ENCODE measurements around the gene OTUD1.

DNA sequence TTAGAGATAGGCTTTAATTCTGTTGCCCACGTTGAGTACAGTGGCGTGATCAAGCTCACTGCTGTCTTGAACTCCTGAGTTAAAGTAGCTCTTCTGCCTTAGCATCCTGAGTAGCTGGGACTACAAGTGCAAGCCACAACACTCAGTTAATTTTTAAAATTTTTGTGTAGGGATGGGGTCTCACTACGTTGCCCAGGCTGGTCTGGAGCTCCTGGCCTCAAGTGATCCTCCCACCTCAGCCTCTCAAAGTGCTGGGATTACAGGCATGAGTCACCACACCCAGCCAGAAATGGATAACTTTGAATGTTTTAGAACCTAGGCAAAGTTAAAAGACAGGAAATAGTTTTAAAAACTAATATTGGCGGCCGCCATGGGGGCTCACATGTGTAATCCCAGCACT is 43.9 kb upstream of the OTUD1 start:
- no peak for TF ChIP-seq POLR2AphosphoS5 (IDR thresholded peaks at IDR 0.05)
- TF ChIP-seq, protein P1, sequence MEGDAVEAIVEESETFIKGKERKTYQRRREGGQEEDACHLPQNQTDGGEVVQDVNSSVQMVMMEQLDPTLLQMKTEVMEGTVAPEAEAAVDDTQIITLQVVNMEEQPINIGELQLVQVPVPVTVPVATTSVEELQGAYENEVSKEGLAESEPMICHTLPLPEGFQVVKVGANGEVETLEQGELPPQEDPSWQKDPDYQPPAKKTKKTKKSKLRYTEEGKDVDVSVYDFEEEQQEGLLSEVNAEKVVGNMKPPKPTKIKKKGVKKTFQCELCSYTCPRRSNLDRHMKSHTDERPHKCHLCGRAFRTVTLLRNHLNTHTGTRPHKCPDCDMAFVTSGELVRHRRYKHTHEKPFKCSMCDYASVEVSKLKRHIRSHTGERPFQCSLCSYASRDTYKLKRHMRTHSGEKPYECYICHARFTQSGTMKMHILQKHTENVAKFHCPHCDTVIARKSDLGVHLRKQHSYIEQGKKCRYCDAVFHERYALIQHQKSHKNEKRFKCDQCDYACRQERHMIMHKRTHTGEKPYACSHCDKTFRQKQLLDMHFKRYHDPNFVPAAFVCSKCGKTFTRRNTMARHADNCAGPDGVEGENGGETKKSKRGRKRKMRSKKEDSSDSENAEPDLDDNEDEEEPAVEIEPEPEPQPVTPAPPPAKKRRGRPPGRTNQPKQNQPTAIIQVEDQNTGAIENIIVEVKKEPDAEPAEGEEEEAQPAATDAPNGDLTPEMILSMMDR (IDR thresholded peaks at IDR 0.05) = no peak
- TF ChIP-seq POLR2A (IDR thresholded peaks at IDR 0.05; ENCODE audit: low read depth) = no peak
